ENCODE results near the gene GALNT14. TPM values are rescaled to one million over a fixed set of nuclear protein-coding genes. Genes with fewer than 3 reads are reported as not detected.

The GALNT14 gene
- total RNA-seq, 1 experiment from 2014 or later = 2.7 TPM

- H3K9me3 Mint-ChIP-seq = no peaks in the 10 kb centered on the region
- no peak overlapping the region for H4K5ac ChIP-seq (ENCODE audit: insufficient read length, low read depth, low read length)
Observed at GRCh38 chr2:31071741-31072140, 66.5 kb downstream of the GALNT14 start.

More at GRCh38 chr2:31071741-31072140, 66.5 kb downstream of the GALNT14 start:
- Histone ChIP-seq H3K79me2 (ENCODE audit: insufficient read depth, low read length) (no peaks in the 10 kb centered on the region), H2AK5ac (ENCODE audit: insufficient read length, low read length) (no peak overlapping the region), H3K27ac (ENCODE audit: insufficient read length, low read depth, low read length) (no peak overlapping the region), H3K18ac (ENCODE audit: insufficient read length, low read depth, low read length) (no peak overlapping the region), H2BK12ac (ENCODE audit: insufficient read length, low read depth, low read length) (no peak overlapping the region), H2BK5ac (ENCODE audit: insufficient read length, low read length) (no peak overlapping the region), H3K27me3 (ENCODE audit: insufficient read depth, low read length) (no peaks in the 10 kb centered on the region), H3T11ph (ENCODE audit: low read length) (no peak overlapping the region), H3K56ac (ENCODE audit: insufficient read length, low read depth, low read length) (no peak overlapping the region), H4K8ac (replicated peaks; ENCODE audit: insufficient read length, low read depth, low read length) (no peak overlapping the region), H3K4me1 (ENCODE audit: insufficient read depth, low read length) (peaks cover 12% of the 10 kb centered on the region), H3K79me1 (ENCODE audit: insufficient read depth, low read depth, low read length, poor library complexity, severe bottlenecking) (no peaks in the 10 kb centered on the region), H4K20me1 (ENCODE audit: control insufficient read depth, insufficient read depth, insufficient read length) (no peaks in the 10 kb centered on the region), H3K14ac (ENCODE audit: insufficient read depth, low read length) (no peak overlapping the region), H3K4ac (ENCODE audit: low read depth, low read length) (no peak overlapping the region), H4K91ac (ENCODE audit: insufficient read length, low read depth, low read length) (no peak overlapping the region), H2BK120ac (ENCODE audit: low read depth, low read length, poor library complexity, severe bottlenecking) (no peak overlapping the region), H3K4me2 (ENCODE audit: insufficient read depth, insufficient read length, low read length) (no peak overlapping the region), H2AFZ (ENCODE audit: low read length) (no peak overlapping the region), H3K9ac (ENCODE audit: extremely low read depth, insufficient read length, low read length) (no peak overlapping the region), H3K23ac (ENCODE audit: insufficient read length, low read depth, low read length) (no peak overlapping the region), H2BK20ac (ENCODE audit: low read depth, low read length, poor library complexity, severe bottlenecking) (no peak overlapping the region), H3K23me2 (ENCODE audit: insufficient read length, low read depth, low read length, poor library complexity, severe bottlenecking) (no peaks in the 10 kb centered on the region), H2BK15ac (ENCODE audit: low read depth, low read length) (no peak overlapping the region), H3K9me3 (ENCODE audit: control insufficient read depth, low read depth, low read length) (no peaks in the 10 kb centered on the region)
- DNase-seq = no peak
- no CpG with 5 or more reads among the region's 6 CpGs for WGBS (ENCODE audit: extremely low coverage, insufficient read length, low lambda C conversion rate)
- H3K4me1 Mint-ChIP-seq = peaks cover 23 to 32% of the 10 kb centered on the region in 2 experiments
- H3K4me3 Mint-ChIP-seq = no peak overlapping the region
- H3K36me3 Mint-ChIP-seq (ENCODE audit: insufficient read depth in 1 of 3, low read depth in 3 of 3) = no peaks in the 10 kb centered on the region; a peak in 1 of 7 replicates
- TF ChIP-seq, protein P1, sequence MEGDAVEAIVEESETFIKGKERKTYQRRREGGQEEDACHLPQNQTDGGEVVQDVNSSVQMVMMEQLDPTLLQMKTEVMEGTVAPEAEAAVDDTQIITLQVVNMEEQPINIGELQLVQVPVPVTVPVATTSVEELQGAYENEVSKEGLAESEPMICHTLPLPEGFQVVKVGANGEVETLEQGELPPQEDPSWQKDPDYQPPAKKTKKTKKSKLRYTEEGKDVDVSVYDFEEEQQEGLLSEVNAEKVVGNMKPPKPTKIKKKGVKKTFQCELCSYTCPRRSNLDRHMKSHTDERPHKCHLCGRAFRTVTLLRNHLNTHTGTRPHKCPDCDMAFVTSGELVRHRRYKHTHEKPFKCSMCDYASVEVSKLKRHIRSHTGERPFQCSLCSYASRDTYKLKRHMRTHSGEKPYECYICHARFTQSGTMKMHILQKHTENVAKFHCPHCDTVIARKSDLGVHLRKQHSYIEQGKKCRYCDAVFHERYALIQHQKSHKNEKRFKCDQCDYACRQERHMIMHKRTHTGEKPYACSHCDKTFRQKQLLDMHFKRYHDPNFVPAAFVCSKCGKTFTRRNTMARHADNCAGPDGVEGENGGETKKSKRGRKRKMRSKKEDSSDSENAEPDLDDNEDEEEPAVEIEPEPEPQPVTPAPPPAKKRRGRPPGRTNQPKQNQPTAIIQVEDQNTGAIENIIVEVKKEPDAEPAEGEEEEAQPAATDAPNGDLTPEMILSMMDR (conservative IDR thresholded peaks at IDR 0.05) = no peak
- peaks cover 2% of the 10 kb centered on the region for H3K27me3 Mint-ChIP-seq (ENCODE audit: low read depth)
- H3K27ac Mint-ChIP-seq = no peak overlapping the region

Measured in H9 (cell line).